HG02798 (cell line): ENCODE results near the gene TEAD1.

ENCODE experiments used
- ATAC-seq: cut with Tn5 transposase; IDR thresholded peaks from one replicate; pipeline ENCODE4 v1.9.1; 2021; ENCODE audit warnings: mild to moderate bottlenecking; ENCODE audit not compliant: unreplicated experiment, poor library complexity

TEAD1 gene

DNA sequence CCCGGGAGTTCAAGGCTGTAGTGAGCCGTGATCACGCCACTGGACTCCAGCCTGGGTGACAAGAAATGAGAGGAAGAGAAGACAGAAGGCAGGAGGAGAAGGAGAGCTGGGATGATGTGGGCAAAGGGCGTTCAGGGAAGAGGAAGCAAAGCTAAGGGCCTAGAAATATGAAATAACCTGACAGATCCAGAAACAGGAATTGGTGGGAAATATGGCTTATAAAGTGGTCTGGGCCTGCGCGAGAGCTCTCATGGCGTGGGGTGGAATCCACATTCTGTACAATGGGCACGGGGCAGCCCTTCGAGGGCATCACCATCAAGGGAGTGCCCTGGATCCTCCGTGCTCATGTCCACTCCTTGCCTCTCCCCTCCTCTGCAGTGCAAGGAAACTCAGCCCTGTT, 288.1 kb downstream of the TEAD1 start:
- no peak for ATAC-seq

DNA sequence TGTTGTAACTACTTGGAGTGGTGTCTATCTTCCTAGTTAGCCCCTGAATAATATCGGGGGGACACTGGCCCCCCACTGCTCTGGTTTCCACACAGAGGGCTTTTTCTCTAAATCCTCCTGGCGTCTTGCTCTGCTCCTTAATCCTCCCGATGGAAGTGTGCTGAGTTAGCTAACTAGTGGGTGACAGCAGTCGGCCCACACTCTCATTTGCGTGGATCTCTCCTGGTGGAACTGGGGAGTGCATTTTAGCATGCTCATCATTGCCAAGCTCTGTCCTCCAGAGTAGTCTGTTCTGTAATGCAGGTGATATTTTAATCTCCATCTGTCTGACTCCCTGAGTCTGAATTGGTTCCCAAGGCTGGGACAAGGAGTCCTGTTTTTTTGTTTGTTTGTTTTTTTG, 288.8 kb downstream of the TEAD1 start:
- ATAC-seq = no peak

DNA sequence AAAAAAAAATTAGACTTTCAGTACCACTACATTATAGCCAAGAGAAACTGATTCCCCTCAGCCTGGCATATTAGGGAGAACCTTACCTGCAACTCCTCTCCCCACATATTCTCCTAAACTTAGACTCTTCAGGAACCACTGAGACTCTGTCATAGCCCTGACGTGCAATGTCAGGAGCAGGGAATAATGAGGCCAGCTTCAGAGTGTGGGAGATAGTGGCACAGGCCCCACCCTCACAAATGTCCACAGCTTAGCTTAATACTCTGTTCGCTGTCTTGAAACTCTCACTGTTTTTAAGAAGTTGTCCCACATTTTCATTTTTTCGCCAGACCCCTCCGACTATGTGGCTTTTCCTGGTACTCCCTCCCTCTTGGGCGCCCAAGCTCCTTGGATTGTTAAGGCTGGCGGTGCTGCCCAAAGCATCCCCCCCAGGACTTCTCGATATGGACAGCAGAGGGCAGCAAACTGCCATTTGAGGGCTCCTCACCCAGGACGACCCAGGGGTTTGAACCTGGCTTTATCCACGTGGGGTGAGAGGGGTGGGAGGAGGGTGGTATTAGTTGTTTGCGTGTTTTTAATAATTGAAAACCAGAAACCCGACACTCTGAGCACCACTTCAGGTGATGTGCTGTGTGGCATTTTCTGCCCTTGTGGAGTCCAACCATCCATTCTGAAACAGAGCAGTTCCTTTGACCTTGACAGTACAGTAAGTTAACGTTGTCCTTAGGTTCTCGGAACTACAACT, 289.7 kb downstream of the TEAD1 start:
- peak; percentile 83 for ATAC-seq

DNA sequence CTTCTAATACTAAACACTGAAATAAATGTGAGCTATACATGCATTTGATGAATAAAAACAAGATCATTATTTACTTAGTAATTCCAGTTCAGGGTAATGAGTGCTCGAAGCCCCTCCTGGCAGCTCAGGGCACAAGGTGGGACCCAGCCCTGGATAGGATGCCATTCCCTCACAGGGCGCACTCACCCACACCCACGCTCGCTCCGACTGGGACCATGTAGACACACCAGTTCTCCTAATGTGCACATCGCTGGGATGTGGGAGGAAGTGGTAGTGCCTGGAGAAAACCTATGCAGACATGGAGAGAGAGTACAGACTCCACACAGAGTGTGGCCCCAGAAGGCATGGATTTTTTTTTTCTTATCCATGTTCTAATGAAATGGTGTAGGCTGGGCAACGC, 290.4 kb downstream of the TEAD1 start:
- no peak for ATAC-seq

DNA sequence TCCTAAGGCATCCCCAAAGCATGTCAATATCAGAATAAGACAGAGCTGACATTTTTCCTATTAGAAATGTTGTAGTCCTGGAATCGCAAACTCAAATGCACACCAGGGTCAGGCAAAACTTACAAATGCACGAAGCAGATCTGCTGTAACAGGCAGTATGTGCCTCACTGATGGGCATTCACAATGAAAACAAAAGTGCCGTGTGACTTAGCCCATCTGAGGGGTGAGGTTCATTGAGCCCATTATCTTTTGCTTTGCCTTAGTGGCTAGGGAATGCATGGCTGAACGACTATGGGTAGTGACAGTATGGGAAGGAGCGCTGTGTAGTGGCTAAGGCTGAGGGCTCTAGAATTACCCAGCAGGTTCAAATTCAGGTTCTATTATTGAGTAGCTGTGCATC, 291.8 kb downstream of the TEAD1 start:
- ATAC-seq = no peak

DNA sequence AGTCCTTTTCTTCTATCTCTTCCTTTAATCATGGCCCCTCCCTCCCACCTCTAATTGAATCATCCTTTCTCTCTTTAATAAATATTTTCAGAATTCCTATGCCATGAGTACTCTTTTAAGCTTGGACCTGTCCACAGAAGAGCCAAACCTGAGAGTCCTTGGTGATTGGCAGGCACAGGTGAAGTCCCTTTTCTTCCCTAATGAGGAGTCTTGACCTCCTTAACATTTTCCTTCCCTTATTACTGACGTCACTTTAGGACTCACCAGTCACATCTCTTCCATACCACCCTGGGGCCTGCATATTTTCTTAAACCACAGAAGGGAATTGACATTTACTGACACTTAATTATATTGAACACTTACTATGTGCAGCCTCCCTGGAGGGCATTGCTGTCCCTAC, 293.9 kb downstream of the TEAD1 start:
- no peak for ATAC-seq

DNA sequence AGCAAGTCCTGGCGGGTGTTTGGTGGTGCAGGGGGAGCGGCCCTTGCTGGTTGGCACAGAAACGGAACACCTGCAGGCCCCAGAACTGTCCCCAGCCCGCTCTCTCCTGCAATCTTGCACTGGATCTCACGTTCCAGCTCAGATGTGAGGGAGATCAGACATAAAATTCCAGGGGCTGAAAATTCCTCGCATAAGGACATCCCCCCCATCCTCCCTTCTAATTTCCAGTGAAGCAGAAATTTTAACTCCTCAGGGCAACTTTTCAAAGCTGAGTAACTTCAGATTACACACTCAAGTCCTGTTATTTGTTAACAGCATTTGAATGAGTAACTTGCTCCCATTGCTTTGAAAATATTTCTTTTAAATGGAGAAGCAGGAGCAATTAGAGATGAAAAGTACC, 294.6 kb downstream of the TEAD1 start:
- no peak for ATAC-seq

DNA sequence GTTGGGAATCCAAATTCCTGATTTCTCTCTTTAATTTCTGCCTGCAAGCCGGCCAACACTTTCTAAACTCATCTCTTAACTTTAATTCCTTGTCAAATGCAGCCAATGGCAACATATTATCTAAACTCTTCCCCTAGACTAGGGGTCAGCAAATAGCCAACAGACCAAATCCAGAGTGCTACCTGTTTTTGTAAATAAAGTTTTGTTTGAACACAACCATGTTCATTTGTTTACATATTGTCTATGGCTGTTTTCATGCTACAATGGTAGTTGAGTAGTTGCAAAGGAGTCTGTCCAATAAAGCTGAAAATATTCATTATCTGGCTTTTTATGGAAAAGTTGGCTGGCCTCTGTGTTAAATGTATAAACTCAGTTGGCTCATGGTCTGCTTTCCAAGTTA, 297.7 kb downstream of the TEAD1 start:
- ATAC-seq = no peak

DNA sequence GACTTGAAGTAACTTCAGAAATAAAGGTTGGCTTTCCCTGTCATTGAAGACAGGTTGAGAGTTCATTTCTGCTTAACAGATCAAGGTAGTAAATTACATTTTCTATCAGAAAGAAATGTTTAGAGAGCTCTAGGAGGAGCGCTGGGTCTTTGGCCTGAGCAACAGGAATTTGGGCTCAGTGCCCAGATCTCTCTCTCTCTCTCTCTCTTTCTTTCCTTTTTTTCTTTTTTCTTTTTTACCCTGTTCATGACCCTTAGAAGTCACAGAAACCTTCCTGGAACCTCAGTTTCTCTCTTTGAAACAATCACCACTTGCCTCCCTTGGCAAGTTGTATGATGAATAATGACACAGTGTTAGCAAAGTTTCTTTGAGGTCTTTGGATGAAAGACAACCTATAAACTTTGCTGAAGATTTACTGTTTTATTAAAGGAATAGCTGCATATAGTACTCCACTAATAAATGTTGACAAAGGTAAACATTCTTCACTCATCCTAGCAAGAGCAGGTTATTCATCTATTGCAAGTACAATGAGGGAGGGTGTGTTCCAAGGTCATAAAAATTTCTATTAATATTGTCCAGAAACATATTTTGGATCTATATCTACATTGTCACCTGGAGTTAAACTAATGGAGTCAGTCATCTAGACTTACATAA, 299.4 kb downstream of the TEAD1 start:
- ATAC-seq = no peak

DNA sequence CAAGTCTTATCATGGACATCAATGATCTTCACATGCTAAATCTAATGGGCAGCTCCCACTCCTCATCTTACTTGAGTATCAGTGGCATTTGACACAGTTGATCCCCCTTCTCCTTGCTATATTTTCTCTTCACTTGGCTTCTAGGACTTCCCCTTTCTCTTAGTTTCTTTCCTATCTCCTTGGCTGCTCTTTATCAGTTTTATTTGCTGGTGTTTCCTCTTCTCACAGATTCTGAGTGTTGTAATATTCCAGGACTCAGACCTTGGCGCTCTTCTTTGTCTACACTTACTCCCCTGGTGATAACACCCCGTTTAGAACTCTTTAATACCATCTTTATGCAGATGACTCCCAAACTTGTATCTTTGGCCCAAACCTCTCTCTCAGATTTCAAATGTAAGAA, 301.0 kb downstream of the TEAD1 start:
- ATAC-seq = no peak

DNA sequence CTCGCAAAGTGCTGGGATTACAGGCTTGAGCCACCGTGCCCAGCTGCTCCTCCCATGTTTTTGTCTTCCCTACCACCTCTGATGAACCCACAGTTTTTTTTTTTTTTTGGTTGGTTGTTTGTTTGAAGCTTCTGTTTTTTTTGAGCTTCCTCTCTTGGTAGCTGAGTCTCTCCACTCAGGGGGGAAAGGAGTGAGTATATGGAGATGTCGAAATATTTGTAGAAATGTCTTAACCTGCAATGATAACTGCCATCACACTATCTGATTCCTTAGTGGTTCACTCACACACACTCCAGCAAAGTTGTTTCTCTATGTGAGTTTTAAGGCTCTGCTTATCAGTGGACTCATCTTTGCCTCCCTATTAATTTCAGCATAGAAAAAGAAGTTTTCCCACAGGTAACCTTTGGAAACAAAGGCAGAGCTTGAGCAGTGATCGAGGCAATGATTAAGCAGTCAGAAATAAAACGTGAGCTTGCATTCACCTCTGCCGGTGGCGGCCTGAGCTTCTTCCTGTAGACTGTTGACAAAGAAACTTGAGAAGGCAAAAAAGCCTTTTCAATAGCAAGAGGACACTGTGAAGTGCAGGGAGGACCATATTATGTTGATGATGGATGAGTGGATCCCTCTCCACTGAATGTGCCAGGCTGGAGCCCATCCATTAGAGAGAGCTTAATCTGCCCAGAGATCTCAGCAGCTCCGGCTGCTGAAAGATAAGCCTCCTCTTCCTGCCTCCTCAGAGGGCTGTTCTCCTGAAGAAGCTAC, 305.9 kb downstream of the TEAD1 start:
- ATAC-seq = no peak

DNA sequence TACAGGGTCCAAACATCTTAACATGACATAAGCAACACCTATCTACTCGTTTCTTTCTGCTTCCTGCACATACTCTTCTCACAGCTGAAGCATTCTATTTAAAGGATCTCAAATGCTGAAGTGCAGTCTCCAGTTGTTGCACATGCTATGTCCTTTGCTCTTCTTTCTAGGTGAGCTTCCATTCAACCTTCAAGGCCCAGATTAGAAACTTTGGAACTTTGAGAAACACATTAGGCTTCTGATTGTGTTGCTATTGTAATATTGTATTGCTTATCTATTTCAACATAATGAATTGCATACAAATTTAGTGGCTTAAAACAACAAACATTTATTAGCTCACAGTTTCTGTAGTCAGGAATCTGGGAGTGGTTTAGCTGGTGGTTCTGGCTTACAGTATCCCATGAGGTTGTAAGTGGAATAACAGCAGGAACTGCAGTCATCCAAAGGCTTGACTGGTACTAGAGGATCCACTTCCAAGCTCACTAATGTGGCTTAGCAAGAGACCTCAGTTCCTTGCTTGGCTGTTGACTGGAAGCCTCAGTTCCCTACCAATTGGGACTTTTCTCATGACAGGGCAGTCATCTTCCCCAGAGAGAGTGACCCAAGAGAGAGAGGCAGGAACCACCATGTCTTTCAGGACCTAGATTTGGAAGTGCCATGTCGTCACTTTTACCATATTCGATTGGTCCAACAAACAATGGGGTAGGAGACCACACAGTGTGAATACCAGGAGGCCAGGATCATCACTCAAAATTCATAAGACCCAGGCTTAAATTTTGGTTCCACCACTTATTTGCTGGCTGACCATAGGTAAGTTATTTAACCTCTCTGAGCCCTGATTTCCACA, 307.7 kb downstream of the TEAD1 start:
- no peak for ATAC-seq

DNA sequence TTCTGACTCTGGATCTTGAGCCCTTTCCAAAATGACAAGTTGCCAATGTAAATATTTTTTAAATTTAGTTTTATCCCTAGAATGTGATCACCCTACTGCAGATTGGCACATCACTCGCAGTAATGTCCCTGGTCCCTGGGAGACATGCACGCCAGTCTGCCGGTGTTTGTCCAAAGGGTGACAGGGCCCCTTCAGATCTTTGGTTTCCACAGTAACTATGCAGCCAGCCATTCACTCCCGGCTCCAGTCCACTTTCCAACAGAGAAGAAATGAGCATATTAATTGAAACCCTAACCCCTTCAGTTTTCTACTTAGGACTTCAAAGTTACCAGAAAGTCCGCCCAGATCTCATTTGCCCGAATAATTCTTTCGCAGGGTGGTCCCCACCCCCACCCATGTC, 309.1 kb downstream of the TEAD1 start:
- no peak for ATAC-seq

DNA sequence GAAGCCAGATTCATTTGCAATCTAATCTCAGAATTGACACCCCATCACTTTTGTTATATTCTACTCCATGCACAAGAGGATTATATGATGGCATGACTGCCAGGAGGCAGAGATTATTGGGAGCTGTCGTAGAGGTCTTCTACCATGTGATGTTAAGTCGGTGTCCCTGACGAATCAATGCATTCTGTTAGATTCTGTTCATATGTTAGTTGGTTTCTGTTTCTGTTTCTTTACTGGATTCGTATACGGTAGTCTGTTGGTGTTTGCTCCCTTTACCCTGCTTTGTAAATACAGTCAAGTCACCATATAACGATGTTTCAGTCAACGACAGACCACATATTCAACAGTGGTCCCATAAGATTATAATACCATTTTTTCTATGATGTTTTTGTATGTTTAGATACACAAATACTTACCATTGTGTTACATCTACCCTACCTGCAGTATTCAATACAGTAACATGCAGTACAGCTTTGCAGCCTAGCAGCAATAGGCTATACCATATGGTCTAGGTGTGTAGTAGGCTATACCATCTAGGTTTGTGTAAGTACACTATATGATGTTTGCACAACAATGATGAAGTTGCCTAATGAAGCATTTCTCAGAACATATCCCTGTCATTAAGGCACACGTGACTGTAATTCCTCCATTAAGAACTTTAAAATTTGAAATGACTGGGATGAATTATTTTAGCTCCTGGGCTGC, 312.1 kb downstream of the TEAD1 start:
- ATAC-seq = no peak

DNA sequence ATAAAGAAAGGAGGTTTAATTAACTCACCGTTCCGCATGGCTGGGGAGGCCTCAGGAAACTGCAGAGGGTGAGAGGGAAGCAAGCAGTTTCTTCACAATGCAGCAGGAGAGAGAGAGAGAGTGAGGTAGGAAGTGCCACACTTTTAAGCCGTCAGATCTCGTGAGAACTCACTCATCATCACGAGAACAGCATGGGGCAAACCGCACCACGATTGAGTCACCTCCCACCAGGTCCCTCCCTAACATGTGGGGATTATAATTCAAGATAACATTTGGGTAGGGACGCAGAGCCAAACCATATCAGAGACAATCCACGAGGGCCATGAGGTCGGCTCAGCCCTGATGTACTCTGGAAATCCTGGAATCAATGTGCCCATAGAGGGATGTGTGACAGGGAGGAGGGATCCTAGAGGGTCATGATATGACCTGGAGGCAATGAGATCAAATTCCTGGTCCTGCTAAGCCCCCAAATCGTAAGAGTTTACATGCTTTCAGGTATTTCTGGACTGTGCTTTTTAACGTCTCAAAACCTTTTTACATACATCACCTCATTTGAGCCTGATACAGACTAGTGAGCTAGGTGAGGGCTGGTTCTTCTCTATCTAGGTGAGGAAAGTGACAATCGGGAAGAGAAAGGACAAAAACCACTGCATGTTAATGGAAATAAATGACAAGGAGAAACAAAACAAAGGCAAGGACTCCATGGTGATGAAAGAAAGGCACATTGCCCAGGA, 315.4 kb downstream of the TEAD1 start:
- ATAC-seq = no peak

DNA sequence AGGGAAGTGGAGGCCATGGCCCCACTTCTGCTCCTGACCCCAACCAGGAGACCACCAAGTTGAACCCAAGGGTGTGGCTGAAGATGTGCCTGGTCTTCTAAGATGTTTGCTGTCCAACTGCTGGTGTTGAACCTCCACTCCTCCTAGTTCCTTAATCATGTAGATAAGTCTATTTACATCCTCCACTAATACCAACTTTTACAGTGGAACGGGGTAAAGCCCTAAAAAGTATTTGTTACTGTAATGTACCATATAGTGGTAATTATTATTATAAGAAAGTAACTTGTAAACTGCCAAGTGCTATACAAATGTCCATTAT, 315.9 kb downstream of the TEAD1 start:
- no peak for ATAC-seq

DNA sequence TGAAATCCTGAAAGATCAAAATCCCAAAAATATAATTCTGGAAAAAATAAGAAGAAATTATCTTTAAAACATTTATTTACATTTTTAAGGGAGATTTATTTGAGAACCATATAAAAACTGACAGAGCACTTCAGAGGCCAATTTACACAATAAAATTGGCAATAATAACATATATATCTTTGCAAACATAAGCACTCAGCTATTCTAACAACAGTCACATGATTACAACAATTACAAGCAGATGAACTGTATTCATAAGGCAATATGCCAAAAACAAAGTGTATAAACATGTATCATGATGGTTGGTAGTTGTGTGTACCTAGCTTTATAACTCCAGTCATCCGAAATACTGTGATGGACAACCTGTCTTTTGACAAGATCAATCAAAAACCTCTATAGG, 317.2 kb downstream of the TEAD1 start:
- no peak for ATAC-seq

DNA sequence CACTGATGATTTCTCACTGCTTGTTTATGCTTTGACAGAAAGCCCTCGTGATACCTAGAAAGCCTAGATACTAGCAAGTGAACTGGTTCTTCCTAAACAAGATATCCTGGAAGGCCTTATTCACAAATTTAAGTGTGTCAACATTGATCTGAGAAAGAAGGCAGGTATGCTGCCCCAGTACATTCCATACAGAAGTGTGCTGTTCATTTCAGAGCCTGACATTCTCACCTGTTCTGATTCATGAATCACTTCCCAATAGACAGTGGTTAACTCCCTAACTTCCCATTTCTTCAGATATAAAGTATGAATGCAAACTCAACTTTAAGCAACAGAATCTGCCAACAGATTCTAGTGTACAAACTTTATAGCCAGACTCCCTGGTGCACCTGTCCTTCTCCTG, 319.4 kb downstream of the TEAD1 start:
- ATAC-seq = no peak
